Mucosa of rectum (tissue), 2 donors: Measurements from ENCODE around the gene GCNA.
"Not testable (repeated sequence)": the region's sequence is repeated elsewhere in the genome, so short reads cannot be mapped to it uniquely, and the experiment has no call there.

Source experiments
- H3K27ac ChIP-seq, 2 donors: one replicate each; pipeline ENCODE4 v1.7.0; 2013; ENCODE audit warnings: inconsistent platforms in 2 of 2, low read depth in 2 of 2, low read length in 2 of 2
- H3K27me3 ChIP-seq, 2 donors: one replicate each; pipeline ENCODE4 v1.7.0; 2013; ENCODE audit warnings: low read length in 2 of 2; ENCODE audit not compliant: control insufficient read depth in 2 of 2, insufficient read depth in 2 of 2
- H3K36me3 ChIP-seq, 2 donors: one replicate each; pipeline ENCODE4 v1.7.0; 2013; ENCODE audit warnings: low read length in 2 of 2; ENCODE audit not compliant: control insufficient read depth in 2 of 2, insufficient read depth in 2 of 2
- H3K4me1 ChIP-seq, 2 donors: one replicate each; pipeline ENCODE4 v1.7.0; 2013; ENCODE audit warnings: low read length in 2 of 2, mild to moderate bottlenecking in 1 of 2; ENCODE audit not compliant: control insufficient read depth in 2 of 2, insufficient read depth in 2 of 2
- H3K4me3 ChIP-seq, 2 donors: one replicate each; pipeline ENCODE4 v1.7.0; 2013; ENCODE audit warnings: low read length in 2 of 2
- H3K9ac ChIP-seq, 2 donors: one replicate each; pipeline ENCODE4 v1.7.0; 2013; ENCODE audit warnings: low read length in 2 of 2, low read depth in 1 of 2, mild to moderate bottlenecking in 1 of 2
- H3K9me3 ChIP-seq, 2 donors: one replicate each; pipeline ENCODE4 v1.7.0; 2013; ENCODE audit warnings: low read length in 2 of 2; ENCODE audit not compliant: control insufficient read depth in 2 of 2
- donor health status: healthy.
- donor health status: Normal muscosa, but diverticular disease.

The GCNA gene

GRCh38 chrX:71586929-71587328 is 8.7 kb downstream of the GCNA start:
- Histone ChIP-seq H3K36me3 (no peaks in the 10 kb centered on the region), H3K27me3 (no peaks in the 10 kb centered on the region), H3K4me3 (no peak overlapping the region), H3K9ac (no peak overlapping the region), H3K4me1 (no peaks in the 10 kb centered on the region), H3K9me3 (no peaks in the 10 kb centered on the region), H3K27ac (no peak overlapping the region)

GRCh38 chrX:71593210-71593609 is 15.0 kb downstream of the GCNA start:
- H3K4me3 ChIP-seq = not testable (repeated sequence)

GRCh38 chrX:71599965-71600364 is 21.7 kb downstream of the GCNA start:
- H3K27me3 ChIP-seq = no peaks in the 10 kb centered on the region
- no peaks in the 10 kb centered on the region for H3K4me1 ChIP-seq
- H3K9me3 ChIP-seq = no peaks in the 10 kb centered on the region
- no peak overlapping the region for H3K27ac ChIP-seq
- no peak overlapping the region for H3K9ac ChIP-seq
- H3K36me3 ChIP-seq = peaks cover 8 to 17% of the 10 kb centered on the region in 2 donors
- H3K4me3 ChIP-seq = no peak overlapping the region

More at GRCh38 chrX:71593210-71593609, 15.0 kb downstream of the GCNA start:
- not testable (repeated sequence) for H3K27me3 ChIP-seq, H3K36me3 ChIP-seq, H3K9me3 ChIP-seq, H3K9ac ChIP-seq, H3K4me1 ChIP-seq, H3K27ac ChIP-seq

GRCh38 chrX:71603618-71604017 is 25.4 kb downstream of the GCNA start:
- Histone ChIP-seq H3K4me1 (peaks cover 0 to 2% of the 10 kb centered on the region in 2 donors), H3K27ac (no peak overlapping the region), H3K9ac (no peak overlapping the region), H3K9me3 (no peaks in the 10 kb centered on the region), H3K27me3 (no peaks in the 10 kb centered on the region), H3K36me3 (peaks cover 18 to 27% of the 10 kb centered on the region in 2 donors), H3K4me3 (no peak overlapping the region)

- H3K4me1 ChIP-seq = peaks cover 0 to 2% of the 10 kb centered on the region in 2 donors
These were observed 25.9 kb downstream of the GCNA start for GRCh38 chrX:71604141-71604540.

GRCh38 chrX:71604796-71605568 is 26.7 kb downstream of the GCNA start:
- no peak overlapping the region for H3K4me3 ChIP-seq
- H3K36me3 ChIP-seq = peaks cover 24 to 27% of the 10 kb centered on the region in 2 donors
- H3K9me3 ChIP-seq = no peaks in the 10 kb centered on the region
- H3K27ac ChIP-seq = no peak overlapping the region
- H3K9ac ChIP-seq = no peak overlapping the region
- peaks cover 0 to 2% of the 10 kb centered on the region in 2 donors for H3K4me1 ChIP-seq
- no peaks in the 10 kb centered on the region for H3K27me3 ChIP-seq

More at GRCh38 chrX:71604141-71604540, 25.9 kb downstream of the GCNA start:
- Histone ChIP-seq H3K27ac (no peak overlapping the region), H3K27me3 (no peaks in the 10 kb centered on the region), H3K9me3 (no peaks in the 10 kb centered on the region), H3K4me3 (no peak overlapping the region), H3K9ac (no peak overlapping the region), H3K36me3 (peaks cover 20 to 26% of the 10 kb centered on the region in 2 donors)

GRCh38 chrX:71606536-71607216 is 28.4 kb downstream of the GCNA start:
- Histone ChIP-seq H3K9ac (no peak overlapping the region), H3K9me3 (no peaks in the 10 kb centered on the region), H3K4me1 (peaks cover 0 to 2% of the 10 kb centered on the region in 2 donors), H3K27ac (no peak overlapping the region), H3K27me3 (no peaks in the 10 kb centered on the region), H3K36me3 (peaks cover 33 to 34% of the 10 kb centered on the region in 2 donors), H3K4me3 (no peak overlapping the region)

GRCh38 chrX:71607488-71607887 is 29.3 kb downstream of the GCNA start:
- Histone ChIP-seq H3K36me3 (peaks cover 34 to 36% of the 10 kb centered on the region in 2 donors), H3K9ac (no peak overlapping the region), H3K9me3 (no peaks in the 10 kb centered on the region), H3K27me3 (no peaks in the 10 kb centered on the region), H3K4me3 (no peak overlapping the region), H3K27ac (no peak overlapping the region), H3K4me1 (peaks cover 0 to 2% of the 10 kb centered on the region in 2 donors)

- Histone ChIP-seq H3K9me3 (no peaks in the 10 kb centered on the region), H3K36me3 (peaks cover 31 to 32% of the 10 kb centered on the region in 2 donors), H3K27me3 (no peaks in the 10 kb centered on the region), H3K9ac (no peak overlapping the region), H3K27ac (no peak overlapping the region), H3K4me1 (peaks cover 0 to 2% of the 10 kb centered on the region in 2 donors), H3K4me3 (no peak overlapping the region)
These were observed 31.0 kb downstream of the GCNA start for GRCh38 chrX:71609095-71609750.

GRCh38 chrX:71611736-71612135 is 33.5 kb downstream of the GCNA start:
- H3K4me3 ChIP-seq, H3K9ac ChIP-seq, H3K9me3 ChIP-seq, H3K27ac ChIP-seq, H3K27me3 ChIP-seq: not testable (repeated sequence)
- Histone ChIP-seq H3K4me1 (peaks cover 7 to 10% of the 10 kb centered on the region in 2 donors), H3K36me3 (peaks cover 15 to 18% of the 10 kb centered on the region in 2 donors)
